ENCODE measurements around the gene HMGXB4. TPM values are rescaled to one million over a fixed set of nuclear protein-coding genes. Genes with fewer than 3 reads are reported as not detected.

Gene HMGXB4
- total RNA-seq, 4 donors from 2014 or later = 15.0 to 39.3 (median 20.3) TPM

GRCh38 chr22:35310556-35311550 is 53.6 kb downstream of the HMGXB4 start:
- peak overlapping the region; percentile 85 for H3K27ac ChIP-seq
- H3K4me3 ChIP-seq = no peak overlapping the region
- 74% methylated on average over 17 of the region's 18 CpGs for WGBS
- peaks cover 70% of the 10 kb centered on the region for H3K4me1 ChIP-seq
- peak in 1 of 2 donors; percentile 63 for DNase-seq (ENCODE audit: low spot score in 2 of 2)
- H3K9me3 ChIP-seq = no peaks in the 10 kb centered on the region
- no peaks in the 10 kb centered on the region for H3K36me3 ChIP-seq
- no peak for TF ChIP-seq CTCF (IDR thresholded peaks at IDR 0.05)
- no peak for TF ChIP-seq EP300 (IDR thresholded peaks at IDR 0.05)
- no peak for TF ChIP-seq POLR2AphosphoS5 (IDR thresholded peaks at IDR 0.05)
- TF ChIP-seq POLR2A (IDR thresholded peaks at IDR 0.05) = no peak
- H3K27me3 ChIP-seq = no peaks in the 10 kb centered on the region

- peak in 1 of 2 donors; percentile 54 for DNase-seq (ENCODE audit: low spot score in 2 of 2)
- H3K4me1 ChIP-seq = peaks cover 68% of the 10 kb centered on the region
- 91% methylated on average over 7 of the region's 8 CpGs for WGBS
- no peak overlapping the region for H3K4me3 ChIP-seq
- TF ChIP-seq CTCF (IDR thresholded peaks at IDR 0.05) (no peak), POLR2A (IDR thresholded peaks at IDR 0.05) (no peak), EP300 (IDR thresholded peaks at IDR 0.05) (no peak), POLR2AphosphoS5 (IDR thresholded peaks at IDR 0.05) (no peak)
- H3K27me3 ChIP-seq = no peaks in the 10 kb centered on the region
- no peaks in the 10 kb centered on the region for H3K9me3 ChIP-seq
- peak overlapping the region; percentile 85 for H3K27ac ChIP-seq
- no peaks in the 10 kb centered on the region for H3K36me3 ChIP-seq
These were observed 54.3 kb downstream of the HMGXB4 start for GRCh38 chr22:35311551-35311999.

GRCh38 chr22:35312198-35313059 is 55.1 kb downstream of the HMGXB4 start:
- 69% methylated on average over 13 of the region's 13 CpGs for WGBS
- Histone ChIP-seq H3K9me3 (no peaks in the 10 kb centered on the region), H3K4me3 (no peak overlapping the region), H3K27me3 (no peaks in the 10 kb centered on the region), H3K4me1 (peaks cover 77% of the 10 kb centered on the region), H3K27ac (peak overlapping the region; percentile 85), H3K36me3 (no peaks in the 10 kb centered on the region)
- TF ChIP-seq EP300 (IDR thresholded peaks at IDR 0.05) (no peak), CTCF (IDR thresholded peaks at IDR 0.05) (no peak), POLR2A (IDR thresholded peaks at IDR 0.05) (no peak), POLR2AphosphoS5 (IDR thresholded peaks at IDR 0.05) (no peak)
- DNase-seq (ENCODE audit: low spot score in 2 of 2) = peak; percentile 69 to 71

GRCh38 chr22:35313311-35314121 is 56.2 kb downstream of the HMGXB4 start:
- H3K4me1 ChIP-seq = peaks cover 74% of the 10 kb centered on the region
- TF ChIP-seq POLR2AphosphoS5 (IDR thresholded peaks at IDR 0.05) (no peak), CTCF (IDR thresholded peaks at IDR 0.05) (no peak), EP300 (IDR thresholded peaks at IDR 0.05) (no peak), POLR2A (IDR thresholded peaks at IDR 0.05) (no peak)
- peaks cover 10% of the 10 kb centered on the region for H3K36me3 ChIP-seq
- H3K9me3 ChIP-seq = no peaks in the 10 kb centered on the region
- 65% methylated on average over 14 of the region's 14 CpGs for WGBS
- peak overlapping the region; percentile 85 for H3K27ac ChIP-seq
- peak; percentile 66 to 72 for DNase-seq (ENCODE audit: low spot score in 2 of 2)
- H3K4me3 ChIP-seq = no peak overlapping the region
- H3K27me3 ChIP-seq = no peaks in the 10 kb centered on the region

Data from suprapubic skin (tissue), 4 donors.